ENCODE measurements around the gene SLC22A14.

DNA sequence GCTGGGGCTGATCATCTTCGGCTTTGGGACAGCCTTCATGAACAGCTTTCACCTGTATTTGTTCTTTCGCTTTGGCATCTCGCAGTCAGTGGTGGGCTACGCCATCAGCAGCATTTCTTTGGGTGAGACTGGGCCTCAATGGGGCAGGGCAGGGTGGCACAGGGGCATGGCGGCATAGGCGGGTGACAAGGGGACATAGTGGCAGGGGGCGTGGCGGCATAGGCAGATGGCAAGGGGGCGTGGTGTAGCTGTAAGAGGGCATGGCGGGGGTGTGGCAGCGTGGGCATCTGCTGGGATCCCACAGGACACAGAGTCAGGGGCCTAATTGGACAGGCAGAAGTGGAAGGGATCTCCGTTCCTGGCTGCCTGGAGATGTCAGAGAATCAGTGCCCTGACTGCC is 25.5 kb downstream of the SLC22A14 start:
- TF ChIP-seq POLR2A (IDR thresholded peaks at IDR 0.05), result no peak
- TF ChIP-seq, protein P1, sequence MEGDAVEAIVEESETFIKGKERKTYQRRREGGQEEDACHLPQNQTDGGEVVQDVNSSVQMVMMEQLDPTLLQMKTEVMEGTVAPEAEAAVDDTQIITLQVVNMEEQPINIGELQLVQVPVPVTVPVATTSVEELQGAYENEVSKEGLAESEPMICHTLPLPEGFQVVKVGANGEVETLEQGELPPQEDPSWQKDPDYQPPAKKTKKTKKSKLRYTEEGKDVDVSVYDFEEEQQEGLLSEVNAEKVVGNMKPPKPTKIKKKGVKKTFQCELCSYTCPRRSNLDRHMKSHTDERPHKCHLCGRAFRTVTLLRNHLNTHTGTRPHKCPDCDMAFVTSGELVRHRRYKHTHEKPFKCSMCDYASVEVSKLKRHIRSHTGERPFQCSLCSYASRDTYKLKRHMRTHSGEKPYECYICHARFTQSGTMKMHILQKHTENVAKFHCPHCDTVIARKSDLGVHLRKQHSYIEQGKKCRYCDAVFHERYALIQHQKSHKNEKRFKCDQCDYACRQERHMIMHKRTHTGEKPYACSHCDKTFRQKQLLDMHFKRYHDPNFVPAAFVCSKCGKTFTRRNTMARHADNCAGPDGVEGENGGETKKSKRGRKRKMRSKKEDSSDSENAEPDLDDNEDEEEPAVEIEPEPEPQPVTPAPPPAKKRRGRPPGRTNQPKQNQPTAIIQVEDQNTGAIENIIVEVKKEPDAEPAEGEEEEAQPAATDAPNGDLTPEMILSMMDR (IDR thresholded peaks at IDR 0.05), result no peak
